H9 (cell line): ENCODE measurements around the gene PRKAG1. TPM values are rescaled to one million over a fixed set of nuclear protein-coding genes. Genes with fewer than 3 reads are reported as not detected.

Source experiments
- DNase-seq: peaks from one replicate; pipeline ENCODE4 v3.0.0-alpha.2; 2017
- H2AFZ ChIP-seq: one replicate; pipeline ENCODE4 v1.6.1; 2013; ENCODE audit warnings: mild to moderate bottlenecking, low read length, control low read depth, moderate library complexity
- H2AK5ac ChIP-seq: 2 replicates; pipeline ENCODE4 v1.6.1; 2013; ENCODE audit warnings: low read length, control low read depth, mixed read lengths; ENCODE audit not compliant: insufficient read length
- H2BK120ac ChIP-seq: one replicate; pipeline ENCODE4 v1.6.1; 2013; ENCODE audit warnings: low read depth, mild to moderate bottlenecking, low read length, control low read depth, inconsistent platforms; ENCODE audit not compliant: poor library complexity, severe bottlenecking
- H2BK12ac ChIP-seq: 2 replicates; pipeline ENCODE4 v1.6.1; 2013; ENCODE audit warnings: low read length, control low read depth, mixed read lengths, low read depth; ENCODE audit not compliant: insufficient read length
- H2BK15ac ChIP-seq: 2 replicates; pipeline ENCODE4 v1.6.1; 2013; ENCODE audit warnings: low read depth, low read length, control low read depth
- H2BK20ac ChIP-seq: one replicate; pipeline ENCODE4 v1.6.1; 2013; ENCODE audit warnings: low read depth, mild to moderate bottlenecking, low read length, control low read depth, inconsistent platforms; ENCODE audit not compliant: poor library complexity, severe bottlenecking
- H2BK5ac ChIP-seq: 2 replicates; pipeline ENCODE4 v1.6.1; 2013; ENCODE audit warnings: low read length, control low read depth, mixed read lengths; ENCODE audit not compliant: insufficient read length
- H3K14ac ChIP-seq: 2 replicates; pipeline ENCODE4 v1.6.1; 2013; ENCODE audit warnings: low read length, control low read depth; ENCODE audit not compliant: insufficient read depth
- H3K18ac ChIP-seq: 2 replicates; pipeline ENCODE4 v1.6.1; 2013; ENCODE audit warnings: low read depth, mild to moderate bottlenecking, mixed read lengths, low read length, control low read depth; ENCODE audit not compliant: insufficient read length
- H3K23ac ChIP-seq: 2 replicates; pipeline ENCODE4 v1.6.1; 2013; ENCODE audit warnings: low read length, control low read depth, mixed read lengths, low read depth; ENCODE audit not compliant: insufficient read length
- H3K23me2 ChIP-seq: 2 replicates; pipeline ENCODE4 v1.6.1; 2013; ENCODE audit warnings: low read depth, mild to moderate bottlenecking, mixed read lengths, low read length, control low read depth; ENCODE audit not compliant: insufficient read length, poor library complexity, severe bottlenecking
- H3K27ac ChIP-seq: 2 replicates; pipeline ENCODE4 v1.5.1; 2013; ENCODE audit warnings: low read length, control low read depth, mixed read lengths, low read depth; ENCODE audit not compliant: insufficient read length
- H3K27me3 ChIP-seq: 2 replicates; pipeline ENCODE4 v1.6.1; 2013; ENCODE audit warnings: low read length, control low read depth, inconsistent platforms; ENCODE audit not compliant: insufficient read depth
- H3K4ac ChIP-seq: 2 replicates; pipeline ENCODE4 v1.6.1; 2013; ENCODE audit warnings: low read depth, mild to moderate bottlenecking, control low read depth, inconsistent platforms, low read length, moderate library complexity
- H3K4me1 ChIP-seq: 2 replicates; pipeline ENCODE4 v1.6.1; 2013; ENCODE audit warnings: low read length, control low read depth, inconsistent platforms; ENCODE audit not compliant: insufficient read depth
- H3K4me2 ChIP-seq: 2 replicates; pipeline ENCODE4 v1.6.1; 2013; ENCODE audit warnings: low read length, control low read depth, mixed read lengths; ENCODE audit not compliant: insufficient read length, insufficient read depth
- H3K56ac ChIP-seq: 2 replicates; pipeline ENCODE4 v1.6.1; 2013; ENCODE audit warnings: low read depth, mild to moderate bottlenecking, mixed read lengths, low read length, control low read depth; ENCODE audit not compliant: insufficient read length
- H3K79me1 ChIP-seq: 2 replicates; pipeline ENCODE4 v1.6.1; 2013; ENCODE audit warnings: low read depth, mild to moderate bottlenecking, moderate library complexity, low read length, control low read depth, inconsistent platforms; ENCODE audit not compliant: insufficient read depth, poor library complexity, severe bottlenecking
- H3K79me2 ChIP-seq: 2 replicates; pipeline ENCODE4 v1.6.1; 2013; ENCODE audit warnings: low read length, control low read depth, inconsistent platforms; ENCODE audit not compliant: insufficient read depth
- H3K9ac ChIP-seq: 2 replicates; pipeline ENCODE4 v1.6.1; 2013; ENCODE audit warnings: low read length, control low read depth, mixed read lengths; ENCODE audit not compliant: insufficient read length; ENCODE audit errors: extremely low read depth
- H3K9me3 ChIP-seq: one replicate; pipeline ENCODE4 v1.6.1; 2013; ENCODE audit warnings: low read depth, low read length, inconsistent platforms; ENCODE audit not compliant: control insufficient read depth
- H3T11ph ChIP-seq: one replicate; pipeline ENCODE4 v1.6.1; 2013; ENCODE audit warnings: mild to moderate bottlenecking, low read length, control low read depth, inconsistent platforms
- H4K20me1 ChIP-seq: one replicate; pipeline ENCODE4 v1.6.1; 2013; ENCODE audit not compliant: control insufficient read depth, insufficient read length, insufficient read depth
- H4K5ac ChIP-seq: 2 replicates; pipeline ENCODE4 v1.6.1; 2013; ENCODE audit warnings: low read depth, mild to moderate bottlenecking, mixed read lengths, low read length, control low read depth; ENCODE audit not compliant: insufficient read length
- H4K8ac ChIP-seq: replicated peaks from 2 replicates; pipeline ENCODE4 v1.6.1; 2013; ENCODE audit warnings: low read length, control low read depth, mixed read lengths, low read depth; ENCODE audit not compliant: insufficient read length
- H4K91ac ChIP-seq: 2 replicates; pipeline ENCODE4 v1.6.1; 2013; ENCODE audit warnings: low read depth, mild to moderate bottlenecking, moderate library complexity, mixed read lengths, low read length, control low read depth; ENCODE audit not compliant: insufficient read length
- H3K27ac Mint-ChIP-seq, 3 experiments: 2 replicates in 2 of 3; 3 replicates in 1 of 3; pipeline ENCODE4 v1.8.0; 2020 to 2021; ENCODE audit warnings: mixed read lengths in 3 of 3, mild to moderate bottlenecking in 1 of 3, moderate library complexity in 1 of 3
- H3K27me3 Mint-ChIP-seq: 2 replicates; pipeline ENCODE4 v1.8.0; 2021; ENCODE audit warnings: low read depth, mild to moderate bottlenecking, moderate library complexity, mixed read lengths
- H3K36me3 Mint-ChIP-seq, 3 experiments: 2 replicates in 2 of 3; 3 replicates in 1 of 3; pipeline ENCODE4 v1.8.0; 2020 to 2021; ENCODE audit warnings: low read depth in 3 of 3, mixed read lengths in 3 of 3; ENCODE audit not compliant: insufficient read depth in 1 of 3
- H3K4me1 Mint-ChIP-seq, 2 experiments: 2 replicates each; pipeline ENCODE4 v1.8.0; 2020; ENCODE audit warnings: mixed read lengths in 2 of 2
- H3K4me3 Mint-ChIP-seq, 2 experiments: 2 replicates in 1 of 2; 3 replicates in 1 of 2; pipeline ENCODE4 v1.8.0; 2020 to 2021; ENCODE audit warnings: mild to moderate bottlenecking in 2 of 2, mixed read lengths in 2 of 2, moderate library complexity in 1 of 2
- H3K9me3 Mint-ChIP-seq, 2 experiments: 2 replicates in 1 of 2; 3 replicates in 1 of 2; pipeline ENCODE4 v1.8.0; 2020; ENCODE audit warnings: mild to moderate bottlenecking in 2 of 2, mixed read lengths in 2 of 2, moderate library complexity in 1 of 2
- whole genome bisulfite sequencing: extraction: QIAGEN DNeasy Blood & Tissue Kit; methylation state at CpG from one replicate; pipeline ENCODE4 v1.1.7; 2013; ENCODE audit warnings: missing lambda C conversion rate, low lambda C conversion rate, mixed read lengths; ENCODE audit not compliant: insufficient read length; ENCODE audit errors: extremely low coverage; 5-methylcytosine and 5-hydroxymethylcytosine counted together
- total RNA-seq: library from RNA; stranded (reverse); gene quantifications from 2 replicates; pipeline ENCODE4 v1.2.1, GENCODE V29; 2021
- TF ChIP-seq, protein P1 (sequence below): fragments of 200-600 bp; sonication (generic); conservative IDR thresholded peaks from 3 replicates; pipeline ENCODE4 v1.8.0; 2021; ENCODE audit warnings: antibody characterized with exemption, mild to moderate bottlenecking

Gene PRKAG1
- total RNA-seq, 1 experiment from 2014 or later: 34.8 TPM

- H2BK120ac ChIP-seq: no peak within 1 kb of the TSS
- H3K27me3 ChIP-seq: peaks cover 90% of the 10 kb centered on the region
- no peak within 1 kb of the TSS for H2BK20ac ChIP-seq
- no peaks in the 10 kb centered on the region for H3K79me2 ChIP-seq
- no peaks in the 10 kb centered on the region for H3K9me3 ChIP-seq
- H4K20me1 ChIP-seq: no peaks in the 10 kb centered on the region
- no peak within 1 kb of the TSS for H2BK15ac ChIP-seq
- Mint-ChIP-seq H3K27me3 (peaks cover 99% of the 10 kb centered on the region), H3K27ac (no peak within 1 kb of the TSS), H3K4me3 (peak within 1 kb of the TSS; percentile 47 to 75), H3K9me3 (peaks cover 3 to 9% of the 10 kb centered on the region in 2 experiments; a peak in 4 of 5 replicates), H3K36me3 (no peaks in the 10 kb centered on the region; a peak in 1 of 7 replicates), H3K4me1 (peaks cover 25 to 44% of the 10 kb centered on the region in 2 experiments)
- no peaks in the 10 kb centered on the region for H3K79me1 ChIP-seq
- WGBS: no CpG with 5 or more reads among the region's 45 CpGs
- no peak for DNase-seq
- no peak within 1 kb of the TSS for H2BK5ac ChIP-seq
- H3K56ac ChIP-seq: no peak within 1 kb of the TSS
- H4K5ac ChIP-seq: no peak within 1 kb of the TSS
- H2AK5ac ChIP-seq: no peak within 1 kb of the TSS
- no peak within 1 kb of the TSS for H3K18ac ChIP-seq
- TF ChIP-seq, protein P1, sequence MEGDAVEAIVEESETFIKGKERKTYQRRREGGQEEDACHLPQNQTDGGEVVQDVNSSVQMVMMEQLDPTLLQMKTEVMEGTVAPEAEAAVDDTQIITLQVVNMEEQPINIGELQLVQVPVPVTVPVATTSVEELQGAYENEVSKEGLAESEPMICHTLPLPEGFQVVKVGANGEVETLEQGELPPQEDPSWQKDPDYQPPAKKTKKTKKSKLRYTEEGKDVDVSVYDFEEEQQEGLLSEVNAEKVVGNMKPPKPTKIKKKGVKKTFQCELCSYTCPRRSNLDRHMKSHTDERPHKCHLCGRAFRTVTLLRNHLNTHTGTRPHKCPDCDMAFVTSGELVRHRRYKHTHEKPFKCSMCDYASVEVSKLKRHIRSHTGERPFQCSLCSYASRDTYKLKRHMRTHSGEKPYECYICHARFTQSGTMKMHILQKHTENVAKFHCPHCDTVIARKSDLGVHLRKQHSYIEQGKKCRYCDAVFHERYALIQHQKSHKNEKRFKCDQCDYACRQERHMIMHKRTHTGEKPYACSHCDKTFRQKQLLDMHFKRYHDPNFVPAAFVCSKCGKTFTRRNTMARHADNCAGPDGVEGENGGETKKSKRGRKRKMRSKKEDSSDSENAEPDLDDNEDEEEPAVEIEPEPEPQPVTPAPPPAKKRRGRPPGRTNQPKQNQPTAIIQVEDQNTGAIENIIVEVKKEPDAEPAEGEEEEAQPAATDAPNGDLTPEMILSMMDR: peak; percentile 61
- no peaks in the 10 kb centered on the region; the same call in 1 of the 2 replicates for H3K4me1 ChIP-seq
- no peak within 1 kb of the TSS for H4K8ac ChIP-seq
- no peak within 1 kb of the TSS for H4K91ac ChIP-seq
- H3K27ac ChIP-seq: no peak within 1 kb of the TSS
- H3K14ac ChIP-seq: no peak within 1 kb of the TSS
- H3K4ac ChIP-seq: no peak within 1 kb of the TSS
- no peak within 1 kb of the TSS for H2AFZ ChIP-seq
- no peak within 1 kb of the TSS for H3T11ph ChIP-seq
- no peak within 1 kb of the TSS for H2BK12ac ChIP-seq
- no peak within 1 kb of the TSS for H3K23ac ChIP-seq
- peak within 1 kb of the TSS; percentile 21 for H3K4me2 ChIP-seq
- no peak within 1 kb of the TSS for H3K9ac ChIP-seq
- peaks cover 15% of the 10 kb centered on the region for H3K23me2 ChIP-seq
These were observed 40.3 kb downstream of the PRKAG1 start, which contains the start of gene WNT1 for GRCh38 chr12:48978291-48978740. Gene WNT1, plus strand, starts transcription at chr12:48978322. Its CDS starts 329 bp downstream, at chr12:48978651.
